SIG-M5 (cell line): ENCODE results near the gene ESRRA.

Experiments
- DNase-seq: peaks from one replicate; lab custom pipeline; 2025; lab: John Stamatoyannopoulos, UW

ESRRA gene

DNA sequence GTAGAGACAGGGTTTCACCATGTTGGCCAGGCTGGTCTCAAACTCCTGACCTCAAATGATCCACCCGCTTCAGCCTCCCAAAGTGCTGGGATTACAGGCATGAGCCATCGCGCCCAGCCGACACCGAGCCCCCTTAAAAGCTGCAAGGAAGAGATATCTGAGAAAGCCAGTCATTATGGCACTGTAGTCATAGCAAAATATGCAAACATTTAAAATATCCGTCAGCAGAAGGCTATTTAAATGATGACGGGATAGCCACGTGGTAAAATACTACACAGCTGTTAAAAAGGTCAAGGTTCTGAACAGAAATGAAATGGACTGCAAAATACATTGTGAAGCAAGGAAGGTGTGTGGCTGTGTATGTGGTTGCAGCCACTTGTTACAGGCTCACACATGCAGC is 28.2 kb downstream of the ESRRA start:
- DNase-seq = no peak

DNA sequence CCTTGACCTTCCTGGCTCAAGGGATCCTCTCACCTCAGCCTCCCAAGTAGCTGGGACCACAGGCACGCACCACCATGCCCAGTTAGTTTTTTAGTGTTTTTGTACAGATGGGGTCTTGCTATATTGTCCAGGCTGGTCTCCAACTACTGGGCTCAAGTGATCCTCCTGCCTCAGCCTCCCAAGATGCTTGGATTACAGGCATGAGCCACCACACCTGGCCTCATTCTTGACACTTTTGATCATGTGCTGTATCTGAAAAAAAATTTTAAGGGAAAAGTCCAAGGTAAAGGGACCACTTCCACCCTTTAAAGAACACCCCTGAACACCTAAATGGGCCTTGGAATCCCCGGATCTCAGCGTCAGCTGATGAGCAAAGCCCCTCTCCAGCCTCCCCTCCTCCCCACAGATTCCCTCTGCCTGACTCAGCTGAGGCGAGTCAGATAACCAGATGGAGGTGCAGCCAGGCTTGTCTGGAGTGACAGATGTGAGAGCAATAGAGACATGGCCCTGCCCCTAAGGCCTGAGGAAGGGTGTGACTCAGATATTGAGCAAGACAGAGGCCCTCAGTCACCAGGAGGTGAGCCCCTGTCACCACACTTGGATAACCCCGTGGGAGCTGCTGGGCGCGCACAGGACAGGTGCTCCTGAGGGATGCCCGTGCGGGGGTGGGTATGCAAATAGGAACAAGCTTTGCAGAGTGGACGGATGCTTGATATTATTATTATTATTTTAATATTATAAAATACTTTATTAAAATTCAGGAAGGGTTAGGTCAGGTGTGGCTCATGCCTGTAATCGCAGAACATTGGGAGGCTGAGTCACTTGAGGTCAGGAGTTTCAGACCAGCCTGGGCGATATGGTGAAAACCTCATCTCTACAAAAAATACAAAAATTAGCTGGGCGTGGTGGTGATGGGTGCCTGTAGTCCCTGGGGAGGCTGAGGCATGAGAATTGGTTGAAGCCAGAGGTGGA is 29.7 kb downstream of the ESRRA start:
- peak; percentile 85 for DNase-seq

DNA sequence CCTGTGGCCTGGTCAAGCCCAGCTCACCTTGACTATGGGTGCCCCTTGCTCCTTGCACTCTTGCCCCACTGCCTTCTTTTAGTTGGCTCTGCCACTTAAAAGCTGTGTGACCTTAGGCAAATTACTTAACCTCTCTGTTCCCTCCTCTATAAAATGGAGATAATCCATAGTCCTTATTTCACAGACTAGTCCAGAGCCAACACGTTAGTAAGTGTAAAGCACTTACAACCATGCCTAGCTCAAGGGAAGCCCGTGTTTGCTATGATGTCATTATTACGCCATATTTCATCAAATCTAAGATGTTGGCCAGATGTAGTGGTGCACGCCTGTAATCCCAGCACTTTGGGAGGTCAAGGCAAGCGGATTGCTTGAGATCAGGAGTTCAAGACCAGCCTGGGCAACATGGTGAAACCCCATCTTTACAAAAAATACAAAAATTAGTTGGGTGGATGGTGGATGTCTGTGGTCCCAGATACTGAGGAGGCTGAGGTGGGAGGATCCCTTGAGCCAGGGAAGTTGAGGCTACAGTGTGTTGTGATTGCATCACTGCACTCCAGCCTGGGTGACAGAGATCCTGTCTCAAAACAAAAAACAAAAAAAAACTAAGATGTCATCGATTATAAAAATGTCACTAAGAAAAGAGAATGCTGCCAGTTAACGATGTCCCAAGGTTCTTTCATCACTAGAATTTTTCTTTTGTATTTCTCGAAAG is 32.4 kb downstream of the ESRRA start:
- no peak for DNase-seq

DNA sequence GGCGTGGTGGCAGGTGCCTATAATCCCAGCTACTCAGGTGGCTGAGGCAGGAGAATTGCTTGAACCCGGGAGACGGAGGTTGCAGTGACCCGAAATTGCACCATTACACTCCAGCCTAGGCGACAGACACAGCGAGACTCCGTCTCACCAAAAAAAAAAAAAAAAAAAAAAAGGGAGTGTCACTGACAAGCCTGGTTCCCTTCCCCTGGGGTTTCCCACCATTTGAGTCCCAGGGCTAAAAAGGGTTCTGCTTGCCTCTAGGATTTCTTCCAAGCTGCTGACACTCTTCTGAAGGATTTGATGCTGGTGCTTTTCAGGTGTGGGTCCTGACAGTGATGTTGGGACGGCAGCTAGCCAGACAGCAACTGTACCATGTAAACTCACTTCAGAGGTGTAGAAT is 33.4 kb downstream of the ESRRA start:
- DNase-seq = no peak

DNA sequence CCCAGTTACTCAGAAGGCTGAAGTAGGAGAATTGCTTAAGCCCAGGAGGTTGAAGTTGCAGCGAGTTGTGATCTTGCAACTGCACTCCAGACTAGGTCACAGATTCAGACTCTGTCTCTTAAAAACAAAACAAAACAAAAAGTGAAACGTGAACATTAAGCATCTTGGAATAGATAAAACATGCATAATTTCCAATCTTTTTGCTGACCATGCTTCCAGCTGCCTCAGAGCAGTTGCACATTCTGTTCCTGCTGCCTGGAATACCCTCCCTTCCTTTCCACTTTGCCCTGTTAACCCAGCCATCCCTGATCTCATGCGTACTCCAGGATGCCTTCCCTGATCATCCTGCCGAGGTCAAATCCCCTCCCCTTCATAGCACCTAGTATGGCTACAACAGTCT is 34.0 kb downstream of the ESRRA start:
- no peak for DNase-seq

DNA sequence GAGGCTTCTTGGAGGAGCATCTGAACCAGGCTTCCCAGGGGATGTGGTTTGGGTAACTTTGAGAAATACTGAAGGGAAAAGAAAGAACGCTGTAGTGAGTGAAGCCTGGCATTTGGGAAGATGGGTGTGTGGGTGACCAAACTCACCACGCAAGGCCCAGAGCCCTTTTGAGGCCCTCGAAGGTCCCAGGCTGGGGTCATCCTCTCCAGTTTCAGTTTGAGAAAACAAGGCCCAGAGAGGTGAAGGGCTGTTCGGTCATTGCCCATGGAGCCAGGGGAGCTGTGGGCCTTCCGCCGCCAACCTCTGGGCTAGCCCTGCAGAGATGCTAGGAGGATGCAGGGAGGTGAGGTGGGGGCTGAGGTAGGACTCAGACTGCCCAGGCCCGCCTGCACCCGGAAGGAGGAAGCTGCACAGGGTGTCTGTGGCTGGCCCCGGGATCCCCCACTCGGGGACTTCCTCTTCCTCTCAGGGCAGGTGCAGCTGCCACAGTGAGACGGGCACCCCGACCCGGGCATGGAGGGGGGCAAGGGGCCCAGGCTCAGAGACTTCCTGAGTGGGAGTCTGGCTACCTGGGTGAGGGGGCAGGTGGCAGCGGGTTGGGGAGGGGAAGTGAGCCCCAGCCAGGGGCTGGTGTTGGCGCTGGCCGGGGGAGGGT is 34.6 kb downstream of the ESRRA start, which contains the start of gene CCDC88B:
Gene CCDC88B (plus strand): TSS at position 451 of the 655 bp plus-strand sequence. CDS start 63 bp downstream, at position 514.
- no peak for DNase-seq

DNA sequence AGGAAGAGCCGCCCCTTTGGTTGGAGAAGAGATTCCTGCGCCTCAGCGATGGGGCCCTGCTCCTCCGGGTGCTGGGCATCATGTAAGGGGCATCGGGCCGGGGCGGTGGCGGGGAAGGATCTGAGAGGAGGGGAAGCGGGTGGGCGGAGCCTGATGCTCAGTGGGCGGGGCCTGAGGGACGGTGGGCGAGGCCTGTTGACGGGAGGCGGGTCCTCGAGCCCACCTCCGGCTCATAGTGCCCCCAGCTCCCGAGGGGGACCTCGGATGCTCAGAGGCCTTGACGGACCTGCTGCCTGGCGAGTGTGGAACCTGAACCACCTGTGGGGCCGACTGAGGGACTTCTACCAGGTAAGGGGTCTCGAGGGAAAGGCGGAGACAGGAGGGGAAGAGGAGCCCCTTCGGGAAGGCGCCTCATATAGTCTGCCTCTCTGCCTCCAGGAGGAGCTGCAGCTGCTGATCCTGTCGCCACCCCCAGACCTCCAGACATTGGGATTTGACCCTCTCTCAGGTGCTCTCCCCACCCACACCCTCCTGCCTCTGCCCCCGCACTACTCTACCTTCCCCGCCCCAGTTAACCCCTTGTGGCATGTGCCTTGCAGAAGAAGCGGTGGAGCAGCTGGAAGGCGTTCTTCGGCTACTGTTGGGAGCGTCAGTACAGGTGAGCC is 35.5 kb downstream of the ESRRA start:
- DNase-seq = no peak

DNA sequence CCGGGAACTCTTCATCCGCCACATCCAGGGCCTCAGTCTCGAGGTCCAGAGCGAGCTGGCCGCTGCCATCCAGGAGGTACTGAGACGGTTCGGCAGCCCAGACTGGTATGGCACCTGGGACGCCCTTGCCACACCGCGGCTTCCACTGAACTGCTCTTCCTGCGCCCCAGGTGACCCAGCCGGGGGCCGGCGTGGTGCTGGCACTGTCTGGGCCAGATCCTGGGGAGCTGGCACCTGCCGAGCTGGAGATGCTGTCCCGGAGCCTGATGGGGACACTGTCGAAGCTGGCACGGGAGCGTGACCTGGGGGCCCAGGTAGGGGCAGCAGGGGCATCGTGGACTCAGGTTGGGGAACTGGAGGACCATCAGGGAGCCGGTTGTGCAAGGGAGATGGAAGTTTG is 36.1 kb downstream of the ESRRA start:
- DNase-seq = no peak

DNA sequence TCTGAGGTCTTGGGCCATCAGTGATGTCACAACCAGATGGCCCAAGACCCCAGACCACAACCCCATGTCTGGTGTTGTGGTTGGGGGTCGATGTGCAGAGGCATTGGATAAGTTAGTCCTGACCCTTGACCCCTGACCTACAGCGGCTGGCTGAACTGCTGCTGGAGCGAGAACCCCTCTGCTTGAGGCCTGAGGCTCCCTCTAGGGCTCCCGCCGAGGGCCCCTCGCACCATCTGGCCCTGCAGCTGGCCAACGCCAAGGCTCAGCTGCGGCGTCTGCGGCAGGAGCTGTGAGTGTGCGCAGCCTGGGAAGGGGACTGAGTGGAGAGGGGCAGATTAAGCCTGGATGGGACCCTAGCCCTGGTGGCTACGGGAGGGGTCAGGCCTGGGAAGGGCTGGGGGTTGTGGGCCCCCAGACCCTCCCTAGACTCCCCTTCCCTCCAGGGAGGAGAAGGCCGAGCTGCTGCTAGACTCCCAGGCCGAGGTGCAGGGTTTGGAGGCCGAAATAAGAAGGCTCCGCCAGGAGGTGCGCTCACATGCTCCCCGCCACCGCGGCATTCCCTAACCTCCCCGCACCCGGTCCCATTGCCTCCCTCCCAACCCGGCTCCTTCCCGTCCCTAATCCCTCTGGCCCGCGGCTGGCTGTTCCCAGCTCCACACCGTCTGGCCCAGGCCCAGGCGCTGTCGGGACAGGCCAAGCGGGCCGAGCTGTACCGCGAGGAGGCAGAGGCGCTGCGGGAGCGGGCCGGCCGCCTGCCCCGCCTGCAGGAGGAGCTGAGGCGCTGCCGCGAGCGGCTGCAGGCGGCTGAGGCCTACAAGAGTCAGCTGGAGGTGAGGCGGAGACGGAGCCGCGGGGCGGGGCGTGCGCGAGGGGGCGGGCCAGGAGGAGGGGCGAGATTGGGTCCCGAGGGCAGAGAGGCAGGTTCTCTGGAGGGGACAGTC is 36.8 kb downstream of the ESRRA start:
- peak; percentile 21 for DNase-seq

DNA sequence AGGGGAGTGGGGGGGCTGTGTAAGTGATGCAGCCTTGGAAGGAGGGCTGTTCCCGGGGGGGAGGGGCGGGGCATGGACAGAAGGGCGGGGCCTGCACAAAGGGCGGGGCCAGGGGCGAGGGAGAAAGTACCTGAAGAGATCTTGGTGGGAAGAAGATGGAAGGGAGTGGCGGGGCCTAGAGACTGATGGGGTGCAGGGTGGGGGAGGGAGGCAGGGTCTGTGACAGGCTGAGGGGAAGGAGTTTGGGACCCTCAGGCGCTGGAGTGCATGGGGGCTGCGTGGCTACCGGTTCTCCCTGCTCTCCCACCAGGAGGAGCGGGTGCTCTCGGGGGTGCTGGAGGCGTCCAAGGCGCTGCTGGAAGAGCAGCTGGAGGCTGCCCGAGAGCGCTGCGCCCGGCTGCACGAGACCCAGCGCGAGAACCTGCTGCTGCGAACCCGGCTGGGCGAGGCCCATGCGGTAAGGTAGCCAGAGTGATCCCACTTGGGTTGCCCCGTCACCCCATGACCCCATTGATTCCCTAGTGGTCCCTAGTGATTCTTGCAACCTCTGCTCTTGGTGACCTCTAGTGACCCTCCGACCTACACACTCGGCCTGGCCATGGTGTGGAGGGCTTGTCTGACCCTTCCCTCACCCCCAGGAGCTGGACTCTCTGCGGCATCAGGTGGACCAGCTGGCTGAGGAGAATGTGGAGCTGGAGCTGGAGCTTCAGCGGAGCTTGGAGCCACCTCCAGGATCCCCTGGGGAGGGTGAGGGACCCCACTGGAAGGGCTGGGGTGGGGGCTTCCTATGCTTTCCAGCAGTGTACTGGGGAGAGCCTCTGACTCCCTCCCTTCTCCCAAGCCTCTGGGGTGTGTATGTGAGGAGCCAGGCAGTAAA is 37.8 kb downstream of the ESRRA start:
- DNase-seq = no peak

DNA sequence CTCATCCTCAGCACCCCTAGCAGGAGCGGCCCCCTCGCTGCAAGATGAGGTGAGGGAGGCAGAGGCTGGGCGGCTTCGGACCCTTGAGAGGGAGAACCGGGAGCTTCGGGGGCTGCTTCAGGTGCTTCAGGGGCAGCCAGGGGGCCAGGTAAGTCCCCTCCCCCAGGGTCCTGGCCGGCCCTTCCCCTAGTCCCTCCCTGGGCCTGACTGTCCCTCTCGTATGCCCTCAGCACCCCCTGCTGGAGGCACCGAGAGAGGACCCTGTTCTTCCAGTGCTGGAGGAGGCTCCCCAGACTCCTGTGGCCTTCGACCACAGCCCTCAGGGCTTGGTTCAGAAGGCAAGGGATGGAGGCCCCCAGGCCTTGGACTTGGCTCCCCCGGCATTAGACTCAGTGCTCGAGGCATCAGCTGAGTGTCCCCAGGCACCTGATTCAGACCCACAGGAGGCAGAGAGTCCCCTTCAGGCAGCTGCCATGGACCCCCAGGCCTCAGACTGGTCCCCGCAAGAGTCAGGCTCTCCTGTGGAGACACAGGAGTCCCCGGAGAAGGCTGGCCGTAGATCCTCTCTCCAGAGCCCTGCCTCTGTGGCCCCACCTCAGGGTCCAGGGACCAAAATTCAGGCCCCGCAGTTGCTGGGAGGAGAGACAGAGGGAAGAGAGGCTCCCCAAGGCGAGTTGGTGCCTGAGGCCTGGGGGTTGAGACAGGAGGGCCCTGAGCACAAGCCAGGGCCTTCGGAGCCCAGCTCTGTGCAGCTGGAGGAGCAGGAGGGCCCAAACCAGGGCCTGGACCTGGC is 38.6 kb downstream of the ESRRA start:
- DNase-seq = no peak

DNA sequence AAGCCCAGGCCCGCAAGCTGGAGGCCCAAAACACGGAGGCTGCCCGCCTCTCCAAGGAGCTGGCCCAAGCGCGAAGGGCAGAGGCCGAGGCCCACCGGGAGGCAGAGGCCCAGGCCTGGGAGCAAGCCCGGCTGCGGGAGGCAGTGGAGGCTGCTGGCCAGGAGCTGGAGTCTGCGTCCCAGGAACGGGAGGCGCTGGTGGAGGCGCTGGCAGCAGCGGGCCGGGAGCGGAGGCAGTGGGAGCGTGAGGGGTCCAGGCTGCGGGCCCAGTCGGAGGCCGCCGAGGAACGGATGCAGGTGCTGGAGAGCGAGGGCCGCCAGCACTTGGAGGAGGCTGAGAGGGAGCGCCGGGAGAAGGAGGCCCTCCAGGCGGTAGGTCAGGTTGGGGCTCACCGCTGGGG is 39.5 kb downstream of the ESRRA start:
- DNase-seq = no peak

DNA sequence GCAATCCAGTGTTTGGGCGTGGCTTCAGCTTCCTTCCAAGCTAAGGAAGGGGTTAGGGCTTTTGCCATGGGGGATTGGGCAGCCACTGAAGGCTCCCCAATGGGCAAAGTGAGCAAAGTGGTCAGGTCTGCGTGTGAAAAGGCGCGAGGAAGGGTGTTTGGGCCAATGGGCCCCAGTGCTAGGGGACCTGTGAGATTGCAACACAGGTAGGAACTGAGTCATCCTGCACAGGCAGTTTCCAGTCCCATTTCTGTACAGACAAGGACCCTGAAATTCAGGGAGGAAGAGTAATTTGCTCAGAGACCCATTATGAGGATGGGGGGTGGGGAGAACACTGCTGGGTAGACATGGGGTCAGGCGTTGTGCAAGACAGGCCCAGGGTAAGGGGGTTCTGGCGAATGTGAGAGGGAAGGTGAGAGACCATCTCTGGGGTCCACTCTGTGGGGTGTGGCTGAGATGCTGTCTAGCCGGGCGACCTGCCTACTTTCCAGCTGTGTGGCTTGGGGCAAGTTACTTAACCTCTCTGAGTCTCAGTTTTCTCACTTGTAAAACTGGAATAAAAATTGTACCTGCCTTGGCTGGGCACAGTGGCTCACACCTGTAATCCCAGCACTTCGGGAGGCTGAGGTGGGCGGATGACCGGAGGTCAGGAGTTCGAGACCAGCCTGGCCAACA is 42.0 kb downstream of the ESRRA start:
- no peak for DNase-seq

DNA sequence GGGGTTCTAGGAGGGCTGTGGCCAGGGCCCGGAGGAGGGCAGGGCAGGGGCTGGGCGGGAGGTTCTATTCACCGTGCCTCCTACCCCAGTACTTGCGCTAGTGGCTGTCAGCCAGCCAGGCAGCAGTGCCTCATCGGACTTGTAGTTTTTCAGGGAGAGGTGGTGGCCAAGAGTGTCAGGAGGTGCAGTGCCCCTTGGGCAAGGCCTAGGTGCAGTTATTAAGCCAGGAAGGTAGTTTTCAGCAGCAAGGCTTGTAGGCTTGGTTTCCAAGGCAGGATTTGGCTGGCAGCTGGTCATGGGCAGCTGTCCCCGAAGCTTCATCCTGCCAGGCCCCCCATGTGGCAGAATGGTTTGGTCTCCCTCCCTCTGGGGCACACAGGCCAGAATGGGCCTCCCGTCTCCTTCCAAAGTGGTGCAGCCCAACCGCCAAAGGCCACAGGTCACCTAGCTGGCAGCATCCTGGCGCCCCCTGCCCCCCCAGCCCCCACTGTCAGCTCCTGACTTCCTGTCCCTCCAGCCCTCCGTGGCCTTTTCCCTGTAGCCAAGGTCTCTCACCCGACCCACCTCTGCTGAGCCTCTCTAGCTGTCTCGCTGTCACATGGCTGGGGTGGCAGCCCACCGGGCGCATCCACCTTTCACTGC is 43.2 kb downstream of the ESRRA start:
- DNase-seq = no peak

DNA sequence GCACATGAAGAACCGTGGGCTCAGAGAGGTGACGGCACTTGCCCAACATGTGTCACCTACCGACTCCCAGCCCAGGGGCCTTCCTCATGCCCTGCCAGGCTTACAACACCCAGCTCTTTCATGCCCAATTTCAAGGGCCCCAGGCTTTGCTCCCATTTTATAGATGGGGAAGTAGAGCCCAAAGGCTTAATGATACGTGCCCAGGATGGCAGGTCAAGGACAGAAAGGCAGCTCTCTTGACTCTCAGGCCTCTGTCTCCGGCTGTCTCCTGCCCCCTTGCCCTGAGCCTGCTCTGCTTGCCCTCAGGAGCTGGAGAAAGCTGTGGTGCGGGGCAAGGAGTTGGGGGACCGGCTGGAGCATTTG is 43.7 kb downstream of the ESRRA start:
- DNase-seq = no peak

DNA sequence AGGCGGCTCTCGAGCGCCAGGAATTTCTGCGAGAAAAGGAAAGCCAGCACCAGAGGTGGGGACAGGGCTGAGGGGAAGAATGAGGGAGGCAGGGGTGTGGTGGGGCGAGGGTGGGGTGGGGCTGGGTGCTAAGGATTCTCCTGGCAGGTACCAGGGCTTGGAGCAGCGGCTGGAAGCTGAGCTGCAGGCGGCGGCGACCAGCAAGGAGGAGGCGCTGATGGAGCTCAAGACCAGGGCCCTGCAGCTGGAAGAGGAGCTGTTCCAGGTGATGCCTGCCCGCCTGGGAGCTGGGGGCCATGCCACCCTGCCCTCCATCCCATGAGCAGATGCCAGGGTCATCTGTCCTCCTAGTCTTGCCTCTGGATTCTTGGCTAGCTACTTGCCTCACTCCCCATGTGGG is 44.1 kb downstream of the ESRRA start:
- DNase-seq = no peak

DNA sequence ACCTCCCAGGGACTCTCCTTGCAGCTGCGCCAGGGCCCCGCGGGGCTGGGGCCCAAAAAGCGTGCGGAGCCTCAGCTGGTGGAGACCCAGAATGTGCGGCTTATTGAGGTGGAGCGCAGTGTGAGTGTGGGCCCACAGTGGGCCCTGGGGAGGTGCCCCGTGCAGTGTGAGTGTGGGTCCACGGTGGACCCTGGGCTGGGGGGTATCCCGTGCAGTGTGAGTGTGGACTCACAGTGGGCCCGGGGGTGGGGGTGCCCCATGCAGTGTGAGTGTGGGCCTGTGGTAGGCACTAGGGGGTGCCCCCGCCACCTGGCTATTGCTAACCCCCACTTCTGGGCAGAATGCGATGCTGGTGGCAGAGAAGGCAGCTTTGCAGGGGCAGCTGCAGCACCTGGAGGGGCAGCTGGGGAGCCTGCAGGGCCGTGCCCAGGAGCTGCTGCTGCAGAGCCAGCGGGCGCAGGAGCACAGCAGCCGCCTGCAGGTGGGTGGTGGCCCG is 45.9 kb downstream of the ESRRA start:
- no peak for DNase-seq
